Kidney (tissue), 14 donors: ENCODE data around the gene INPP5F. TPM values are rescaled to one million over a fixed set of nuclear protein-coding genes. Genes with fewer than 3 reads are reported as not detected.

Source experiments
- DNase-seq, 5 donors: peaks; one replicate each; pipeline ENCODE4 v3.0.0-alpha.2; 2013 to 2020
- FAIRE-seq: peaks from 2 replicates; lab custom pipeline; 2012; peaks lifted over from hg19 to GRCh38; lab: Jason Lieb, UNC
- H3K27ac ChIP-seq, 2 donors: one replicate each; pipeline ENCODE4 v1.7.0; 2013; ENCODE audit warnings: low read depth in 2 of 2, low read length in 2 of 2, inconsistent platforms in 1 of 2
- H3K27me3 ChIP-seq: one replicate; pipeline ENCODE4 v1.7.1; 2013; ENCODE audit warnings: low read length, inconsistent platforms; ENCODE audit not compliant: control insufficient read depth, insufficient read depth
- H3K36me3 ChIP-seq, 3 donors: one replicate each; pipeline versions ENCODE4 v1.7.0 to v1.7.1; 2013; ENCODE audit warnings: low read length in 3 of 3, control low read depth in 1 of 3, inconsistent platforms in 1 of 3; ENCODE audit not compliant: insufficient read depth in 3 of 3, control insufficient read depth in 2 of 3
- H3K4me1 ChIP-seq, 3 donors: one replicate each; pipeline versions ENCODE4 v1.7.0 to v1.7.1; 2013; ENCODE audit warnings: low read length in 3 of 3, inconsistent platforms in 1 of 3, low read depth in 1 of 3; ENCODE audit not compliant: control insufficient read depth in 2 of 3, insufficient read depth in 2 of 3
- H3K4me3 ChIP-seq, 3 donors: one replicate each; pipeline versions ENCODE4 v1.7.0 to v1.8.1; 2013; ENCODE audit warnings: low read length in 3 of 3, control low read depth in 1 of 3, inconsistent platforms in 1 of 3
- H3K9ac ChIP-seq, 3 donors: one replicate each; pipeline versions ENCODE4 v1.7.0 to v1.7.1; 2013; ENCODE audit warnings: low read length in 3 of 3, control low read depth in 1 of 3, inconsistent platforms in 1 of 3
- H3K9me3 ChIP-seq, 3 donors: one replicate each; pipeline versions ENCODE4 v1.7.0 to v1.7.1; 2013; ENCODE audit warnings: low read length in 3 of 3, control low read depth in 1 of 3, inconsistent platforms in 1 of 3; ENCODE audit not compliant: control insufficient read depth in 2 of 3, insufficient read depth in 1 of 3
- CTCF ChIP-seq: IDR thresholded peaks from 3 replicates; pipeline ENCODE4 v1.5.1; 2012; ENCODE audit warnings: mild to moderate bottlenecking, moderate library complexity, borderline replicate concordance; ENCODE audit not compliant: insufficient read depth; ENCODE audit errors: extremely low read depth
- intact Hi-C: fragments of 100-400 bp; cut with DNase I; formaldehyde crosslinking; loops from one replicate; pipeline ENCODE4 v1.11.1; 2022
- polyA plus RNA-seq: library from polyadenylated mRNA; stranded (reverse); fragments of 350-450 nt; fragmentation: Illumina TruSeq; extraction: RNeasy Lipid Tissue Mini Kit (QIAGEN cat#74804); gene quantifications from one replicate; pipeline ENCODE4 v1.2.3, GENCODE V29; 2014; ENCODE audit warnings: low read depth, low replicate concordance; ENCODE audit not compliant: insufficient read depth
- total RNA-seq: library from RNA; stranded (reverse); fragmentation: NEBNext Ultra II Directional; extraction: Animal tissue kit (Norgen Biotek cat#: 25700); gene quantifications from one replicate; pipeline ENCODE4 v1.2.1, GENCODE V29; 2021
- donor health status: control.
- donor health status: control.
- donor health status: control.
- donor health status: control.
- donor health status: control.
- donor health status: DM: yes; HTN: yes; CAD: no.
- donor health status: Normal renal cell carcinoma (clear cell type).

Gene INPP5F
- total and polyA plus RNA-seq, 2 donors from 2014 or later = 16.4 to 17.5 TPM

GRCh38 chr10:119693262-119693957, 32.4 kb upstream of the INPP5F start:
- H3K4me1 ChIP-seq = no peaks in the 10 kb centered on the region
- intact Hi-C loops = no loop called here
- H3K9ac ChIP-seq = no peak overlapping the region
- FAIRE-seq = no peak
- no peaks in the 10 kb centered on the region for H3K36me3 ChIP-seq
- no peaks in the 10 kb centered on the region for H3K9me3 ChIP-seq
- TF ChIP-seq CTCF = no peak
- no peak overlapping the region for H3K27ac ChIP-seq
- H3K4me3 ChIP-seq = no peak overlapping the region
- peak in 1 of 5 donors; percentile 48 for DNase-seq
- no peaks in the 10 kb centered on the region for H3K27me3 ChIP-seq

- Histone ChIP-seq H3K36me3 (no peaks in the 10 kb centered on the region), H3K4me3 (no peak overlapping the region), H3K9ac (no peak overlapping the region), H3K4me1 (no peaks in the 10 kb centered on the region), H3K27me3 (no peaks in the 10 kb centered on the region), H3K9me3 (no peaks in the 10 kb centered on the region), H3K27ac (no peak overlapping the region)
- TF ChIP-seq CTCF = no peak
- no peak for FAIRE-seq
- DNase-seq = no peak
- intact Hi-C loops = no loop called here
These were observed 31.2 kb upstream of the INPP5F start for GRCh38 chr10:119694608-119695007.

DNA sequence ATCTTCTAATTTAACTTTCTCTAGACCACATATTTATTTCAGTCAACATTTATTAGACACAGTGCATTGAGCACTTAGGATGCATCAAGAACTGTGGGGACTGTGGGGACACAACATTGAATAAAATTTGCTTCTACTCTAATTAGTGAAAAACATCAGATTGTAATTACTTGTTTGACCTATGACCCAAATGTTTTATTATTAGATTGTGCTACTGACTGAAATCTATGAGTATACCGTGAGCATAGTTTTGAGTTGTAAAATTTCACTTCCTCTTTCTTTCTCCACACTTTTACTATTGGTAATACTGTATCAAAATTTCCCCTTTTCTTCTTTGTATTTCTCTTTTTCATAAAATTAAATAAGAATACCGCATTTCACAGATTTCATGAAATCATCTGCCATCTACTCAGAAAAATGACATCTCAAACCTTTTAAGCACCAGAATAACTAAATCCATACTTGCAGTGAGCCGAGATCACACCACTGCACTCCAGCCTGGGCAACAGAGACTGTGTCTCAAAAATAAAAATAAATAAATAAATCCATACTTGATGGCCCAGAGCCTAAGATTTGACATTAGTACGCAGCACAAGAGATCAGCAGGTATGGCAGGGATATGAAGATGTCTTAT, 25.4 kb upstream of the INPP5F start:
- H3K27ac ChIP-seq = no peak overlapping the region
- H3K9ac ChIP-seq = no peak overlapping the region
- H3K9me3 ChIP-seq = no peaks in the 10 kb centered on the region
- FAIRE-seq = no peak
- intact Hi-C loops = no loop called here
- no peaks in the 10 kb centered on the region for H3K27me3 ChIP-seq
- no peaks in the 10 kb centered on the region for H3K36me3 ChIP-seq
- H3K4me3 ChIP-seq = no peak overlapping the region
- no peak for DNase-seq
- no peak for TF ChIP-seq CTCF
- no peaks in the 10 kb centered on the region for H3K4me1 ChIP-seq
